Progenitor cell of endocrine pancreas (in vitro differentiated cells): Measurements from ENCODE around the gene ACAT2. TPM values are rescaled to one million over a fixed set of nuclear protein-coding genes. Genes with fewer than 3 reads are reported as not detected.
A peak's percentile ranks its signal among the peaks of the same experiment; 100 is the strongest.
"Not testable (repeated sequence)": the region's sequence is repeated elsewhere in the genome, so short reads cannot be mapped to it uniquely, and the experiment has no call there.

Source experiments
- DNase-seq: peaks from one replicate; pipeline ENCODE4 v3.0.0; 2021; ENCODE audit warnings: low spot score; ENCODE audit not compliant: unreplicated experiment
- H3K27ac Mint-ChIP-seq: 2 replicates; pipeline ENCODE4 v1.8.0; 2021; ENCODE audit warnings: mild to moderate bottlenecking, moderate library complexity, mixed read lengths
- H3K27me3 Mint-ChIP-seq: 2 replicates; pipeline ENCODE4 v1.8.0; 2021; ENCODE audit warnings: mixed read lengths
- H3K36me3 Mint-ChIP-seq: 2 replicates; pipeline ENCODE4 v1.8.0; 2022; ENCODE audit warnings: mixed read lengths; ENCODE audit not compliant: insufficient read depth
- H3K4me1 Mint-ChIP-seq: 2 replicates; pipeline ENCODE4 v1.8.0; 2021; ENCODE audit warnings: low read depth, mixed read lengths
- H3K4me3 Mint-ChIP-seq: 2 replicates; pipeline ENCODE4 v1.8.0; 2021; ENCODE audit warnings: low read depth, mild to moderate bottlenecking, moderate library complexity, mixed read lengths
- H3K9me3 Mint-ChIP-seq: 2 replicates; pipeline ENCODE4 v1.8.0; 2021; ENCODE audit warnings: low read depth, mixed read lengths
- CTCF ChIP-seq: fragments of 200-600 bp; sonication (generic); IDR thresholded peaks from one replicate; pipeline ENCODE4 v1.5.0; 2021; ENCODE audit warnings: antibody characterized with exemption, mild to moderate bottlenecking; ENCODE audit not compliant: unreplicated experiment
- total RNA-seq: library from RNA; stranded (reverse); gene quantifications from 2 replicates; pipeline ENCODE4 v1.2.1, GENCODE V29; 2021

ACAT2 gene
- total RNA-seq, 1 donor from 2014 or later, result 85.1 TPM

GRCh38 chr6:159716247-159717096 lies 45.4 kb upstream of the ACAT2 start:
- Mint-ChIP-seq H3K4me3 (no peak overlapping the region), H3K4me1 (peaks cover 5% of the 10 kb centered on the region), H3K9me3 (no peaks in the 10 kb centered on the region), H3K27ac (no peak overlapping the region), H3K36me3 (no peaks in the 10 kb centered on the region), H3K27me3 (no peaks in the 10 kb centered on the region)
- no peak for TF ChIP-seq CTCF
- DNase-seq, result no peak

- H3K4me1 Mint-ChIP-seq, result peaks cover 5% of the 10 kb centered on the region
- H3K9me3 Mint-ChIP-seq, result peaks cover 3% of the 10 kb centered on the region
- no peak overlapping the region for H3K27ac Mint-ChIP-seq
Measured at GRCh38 chr6:159718634-159719033, 43.2 kb upstream of the ACAT2 start.

GRCh38 chr6:159719287-159719686 lies 42.6 kb upstream of the ACAT2 start:
- no peak overlapping the region for H3K4me3 Mint-ChIP-seq
- DNase-seq, result no peak
- TF ChIP-seq CTCF, result no peak
- no peaks in the 10 kb centered on the region for H3K27me3 Mint-ChIP-seq
- peaks cover 5% of the 10 kb centered on the region for H3K4me1 Mint-ChIP-seq
- H3K36me3 Mint-ChIP-seq, result peaks cover 14% of the 10 kb centered on the region
- no peak overlapping the region for H3K27ac Mint-ChIP-seq
- peaks cover 3% of the 10 kb centered on the region for H3K9me3 Mint-ChIP-seq

More at GRCh38 chr6:159718634-159719033, 43.2 kb upstream of the ACAT2 start:
- no peak for DNase-seq
- Mint-ChIP-seq H3K27me3 (no peaks in the 10 kb centered on the region), H3K36me3 (peaks cover 11% of the 10 kb centered on the region), H3K4me3 (no peak overlapping the region)
- no peak for TF ChIP-seq CTCF

- no peak overlapping the region for H3K4me3 Mint-ChIP-seq
- DNase-seq, result no peak
- peak; percentile 64 for TF ChIP-seq CTCF
- H3K9me3 Mint-ChIP-seq, result peaks cover 3% of the 10 kb centered on the region
- H3K27ac Mint-ChIP-seq, result no peak overlapping the region
- peaks cover 14% of the 10 kb centered on the region for H3K36me3 Mint-ChIP-seq
- no peaks in the 10 kb centered on the region for H3K27me3 Mint-ChIP-seq
- peaks cover 7% of the 10 kb centered on the region for H3K4me1 Mint-ChIP-seq
Measured at GRCh38 chr6:159720708-159721107, 41.1 kb upstream of the ACAT2 start.

- H3K36me3 Mint-ChIP-seq, result peaks cover 14% of the 10 kb centered on the region
- H3K4me1 Mint-ChIP-seq, result peaks cover 12% of the 10 kb centered on the region
- not testable (repeated sequence) for H3K4me3 Mint-ChIP-seq, H3K27ac Mint-ChIP-seq, DNase-seq, H3K27me3 Mint-ChIP-seq, H3K9me3 Mint-ChIP-seq
Measured at GRCh38 chr6:159721981-159722380, 39.9 kb upstream of the ACAT2 start.

- no peak overlapping the region for H3K27ac Mint-ChIP-seq
Measured at GRCh38 chr6:159722655-159723054, 39.2 kb upstream of the ACAT2 start.

More at GRCh38 chr6:159722655-159723054, 39.2 kb upstream of the ACAT2 start:
- TF ChIP-seq CTCF, result no peak
- no peak overlapping the region for H3K4me3 Mint-ChIP-seq
- H3K36me3 Mint-ChIP-seq, result peaks cover 14% of the 10 kb centered on the region
- DNase-seq, result no peak
- H3K9me3 Mint-ChIP-seq, result peaks cover 3% of the 10 kb centered on the region
- peaks cover 12% of the 10 kb centered on the region for H3K4me1 Mint-ChIP-seq
- no peaks in the 10 kb centered on the region for H3K27me3 Mint-ChIP-seq
